HG03354 (cell line): ENCODE results near the gene MGST2.
"Not testable (repeated sequence)": the region's sequence is repeated elsewhere in the genome, so short reads cannot be mapped to it uniquely, and the experiment has no call there.

Experiments used
- ATAC-seq: cut with Tn5 transposase; IDR thresholded peaks from one replicate; pipeline ENCODE4 v1.9.1; 2021; ENCODE audit warnings: mild to moderate bottlenecking; ENCODE audit not compliant: unreplicated experiment, poor library complexity, severe bottlenecking

Gene MGST2

GRCh38 chr4:139665690-139666529 is at the start of gene MGST2:
Gene MGST2 (plus strand): TSS chr4:139665819. CDS start chr4:139666020, 201 bp downstream.
- ATAC-seq, result peak; percentile 78

GRCh38 chr4:139617702-139618490 is 47.7 kb upstream of the MGST2 start:
- ATAC-seq, result no peak

GRCh38 chr4:139619644-139620043 is 46.0 kb upstream of the MGST2 start:
- peak; percentile 83 for ATAC-seq

GRCh38 chr4:139622901-139623381 is 42.7 kb upstream of the MGST2 start:
- no peak for ATAC-seq

GRCh38 chr4:139624441-139625092 is 41.1 kb upstream of the MGST2 start:
- ATAC-seq, result no peak

- ATAC-seq, result no peak
Measured at GRCh38 chr4:139625093-139625455, 40.5 kb upstream of the MGST2 start.

GRCh38 chr4:139625482-139625881 is 40.1 kb upstream of the MGST2 start:
- ATAC-seq, result no peak

GRCh38 chr4:139628184-139629012 is 37.2 kb upstream of the MGST2 start:
- ATAC-seq, result no peak

GRCh38 chr4:139629436-139630125 is 36.0 kb upstream of the MGST2 start:
- no peak for ATAC-seq

- no peak for ATAC-seq
Measured at GRCh38 chr4:139630126-139630495, 35.5 kb upstream of the MGST2 start.

- no peak for ATAC-seq
Measured at GRCh38 chr4:139630991-139631390, 34.6 kb upstream of the MGST2 start.

GRCh38 chr4:139631791-139632190 is 33.8 kb upstream of the MGST2 start:
- ATAC-seq, result no peak

GRCh38 chr4:139632739-139633138 is 32.9 kb upstream of the MGST2 start:
- ATAC-seq, result not testable (repeated sequence)

- ATAC-seq, result no peak
Measured at GRCh38 chr4:139633195-139633594, 32.4 kb upstream of the MGST2 start.

- ATAC-seq, result no peak
Measured at GRCh38 chr4:139633661-139634060, 32.0 kb upstream of the MGST2 start.

- ATAC-seq, result no peak
Measured at GRCh38 chr4:139635966-139636365, 29.7 kb upstream of the MGST2 start.

GRCh38 chr4:139638306-139638705 is 27.3 kb upstream of the MGST2 start:
- not testable (repeated sequence) for ATAC-seq

- no peak for ATAC-seq
Measured at GRCh38 chr4:139639654-139640053, 26.0 kb upstream of the MGST2 start.

GRCh38 chr4:139641218-139641617 is 24.4 kb upstream of the MGST2 start:
- ATAC-seq, result no peak
